ENCODE data around the gene NR3C1.

The NR3C1 gene

DNA sequence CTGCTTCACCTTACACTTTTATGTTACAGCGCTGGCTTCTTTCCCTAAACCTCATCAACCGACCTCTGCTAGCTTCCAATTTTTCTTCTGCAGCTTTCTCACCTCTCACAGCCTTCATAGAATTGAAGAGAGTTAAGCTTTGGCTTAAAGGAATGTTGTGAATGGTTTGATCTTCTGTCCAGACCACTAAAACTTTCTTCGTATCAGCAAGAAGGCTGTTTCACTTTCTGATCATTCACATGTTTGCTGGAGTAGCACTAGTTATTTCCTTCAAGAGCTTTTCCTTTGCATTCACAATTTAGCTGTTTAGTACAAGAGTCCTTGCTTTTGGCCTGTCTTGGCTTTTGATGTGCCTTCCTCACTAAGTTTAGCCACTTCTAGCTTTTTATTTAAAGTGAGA lies 49.5 kb downstream of the NR3C1 start:
- no peak for DNase-seq (ENCODE audit: low read depth)
- H3K4me3 ChIP-seq (replicated peaks; ENCODE audit: low read depth, low read length): no peak overlapping the region
- TF ChIP-seq CTCF (IDR thresholded peaks at IDR 0.05; ENCODE audit: low read length, missing control alignments): no peak

DNA sequence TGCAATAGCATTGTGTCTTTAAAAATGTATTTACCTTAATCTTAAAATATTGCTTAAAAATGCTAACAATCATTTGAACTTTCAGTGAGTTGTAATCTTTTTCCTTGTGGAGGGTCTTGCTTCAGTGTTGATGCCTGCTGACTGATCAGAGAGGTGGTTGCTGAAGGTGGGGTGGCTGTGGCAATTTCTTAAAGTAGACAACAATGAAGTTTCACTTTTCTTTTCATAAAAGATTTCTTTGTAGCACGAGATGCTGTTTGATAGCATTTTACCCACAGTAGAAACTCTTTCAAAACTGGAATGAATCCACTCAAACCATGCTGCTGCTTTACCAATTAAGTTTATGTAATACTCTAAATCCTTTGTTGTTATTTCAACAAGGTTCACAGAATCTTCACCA lies 50.8 kb downstream of the NR3C1 start:
- no peak for TF ChIP-seq CTCF (IDR thresholded peaks at IDR 0.05; ENCODE audit: low read length, missing control alignments)
- no peak for DNase-seq (ENCODE audit: low read depth)
- no peak overlapping the region for H3K4me3 ChIP-seq (replicated peaks; ENCODE audit: low read depth, low read length)

DNA sequence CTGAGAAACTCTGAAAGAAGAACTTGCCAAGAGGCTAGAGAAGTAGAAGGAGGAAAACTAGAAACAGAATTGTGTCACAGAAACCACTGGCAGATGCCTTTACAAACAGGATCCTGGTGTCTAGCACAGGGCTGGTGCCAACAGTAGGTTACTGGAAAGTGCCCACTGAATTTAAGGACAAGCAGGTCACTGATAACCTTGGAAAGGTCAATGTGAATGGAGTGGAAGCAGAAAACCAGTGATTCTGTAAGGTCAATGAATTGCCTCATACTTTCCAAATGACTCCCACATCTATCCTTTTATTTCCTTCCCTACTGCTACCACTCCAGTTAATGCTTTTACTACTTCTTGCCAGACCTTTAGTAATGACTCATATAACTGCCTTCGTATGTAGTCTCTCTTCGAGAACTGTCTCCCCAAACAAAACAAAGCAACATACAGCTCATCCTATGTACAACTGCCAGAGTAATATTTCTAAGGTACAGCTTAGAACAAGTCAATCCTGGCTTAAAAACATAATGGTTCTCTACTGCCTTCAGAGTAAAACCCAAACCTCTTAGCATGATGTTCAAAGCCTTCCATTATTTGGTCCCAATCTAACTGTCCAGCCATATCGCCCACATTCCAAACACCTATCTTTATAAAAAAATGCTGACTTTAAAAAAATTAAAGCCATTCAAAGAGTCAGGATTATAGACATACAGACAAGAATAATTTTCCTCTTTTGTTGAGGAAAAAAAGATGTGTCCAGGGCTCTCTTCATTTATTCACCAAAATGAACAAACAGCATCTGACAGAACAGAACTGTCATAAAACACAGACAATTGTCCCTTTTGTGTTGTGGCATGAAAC lies 52.5 kb downstream of the NR3C1 start:
- DNase-seq (ENCODE audit: low read depth): peak; percentile 87
- no peak for TF ChIP-seq CTCF (IDR thresholded peaks at IDR 0.05; ENCODE audit: low read length, missing control alignments)
- H3K4me3 ChIP-seq (replicated peaks; ENCODE audit: low read depth, low read length): no peak overlapping the region

- no peak for DNase-seq (ENCODE audit: low read depth)
- H3K4me3 ChIP-seq (replicated peaks; ENCODE audit: low read depth, low read length): no peak overlapping the region
- TF ChIP-seq CTCF (IDR thresholded peaks at IDR 0.05; ENCODE audit: low read length, missing control alignments): no peak
Observed at GRCh38 chr5:143350341-143350740, 53.1 kb downstream of the NR3C1 start.

DNA sequence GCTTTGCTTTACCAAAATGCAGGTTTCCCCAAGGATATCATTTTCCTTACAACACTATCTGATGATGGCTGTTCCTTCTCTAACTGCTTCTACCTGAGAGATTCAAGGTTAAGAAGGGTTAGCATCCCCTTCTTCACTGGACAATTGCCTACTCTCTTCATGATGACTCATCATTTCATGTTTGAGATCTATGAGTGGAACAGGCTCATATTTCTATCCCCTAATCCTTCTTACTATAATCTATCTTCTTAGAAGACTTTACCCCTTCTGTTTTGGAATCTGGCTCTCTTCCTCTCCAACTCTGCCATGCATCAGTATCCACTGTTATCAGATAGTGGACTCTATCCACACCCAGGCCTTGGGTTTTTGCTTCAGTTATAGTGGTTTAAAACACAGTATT lies 54.3 kb downstream of the NR3C1 start:
- no peak for DNase-seq (ENCODE audit: low read depth)
- no peak for TF ChIP-seq CTCF (IDR thresholded peaks at IDR 0.05; ENCODE audit: low read length, missing control alignments)
- no peak overlapping the region for H3K4me3 ChIP-seq (replicated peaks; ENCODE audit: low read depth, low read length)

GRCh38 chr5:143347698-143348344 lies 55.7 kb downstream of the NR3C1 start:
- H3K4me3 ChIP-seq (replicated peaks; ENCODE audit: low read depth, low read length): no peak overlapping the region
- no peak for DNase-seq (ENCODE audit: low read depth)
- TF ChIP-seq CTCF (IDR thresholded peaks at IDR 0.05; ENCODE audit: low read length, missing control alignments): no peak
